ENCODE results near the gene MAN1A2.

MAN1A2 gene

DNA sequence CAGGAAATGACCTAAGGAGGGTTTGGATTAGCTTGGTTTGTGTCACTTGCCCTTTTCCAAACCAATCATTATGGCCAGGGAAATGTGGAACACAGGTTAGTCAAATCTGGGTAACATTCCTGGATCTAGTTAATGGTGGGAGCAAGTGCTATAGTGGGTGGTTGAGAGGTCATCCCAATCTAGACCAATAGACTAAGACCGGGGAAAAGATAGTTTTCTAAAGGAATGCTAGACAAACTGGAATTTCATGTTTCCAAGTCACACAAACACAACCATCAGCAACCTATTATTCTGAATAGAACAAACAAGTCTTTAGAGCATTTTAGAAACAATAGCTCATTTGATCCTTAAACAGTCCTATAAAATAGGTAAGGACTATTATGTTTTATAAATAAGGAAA, 4.3 kb upstream of the MAN1A2 start:
- no peak for DNase-seq (ENCODE audit: low read depth)

DNA sequence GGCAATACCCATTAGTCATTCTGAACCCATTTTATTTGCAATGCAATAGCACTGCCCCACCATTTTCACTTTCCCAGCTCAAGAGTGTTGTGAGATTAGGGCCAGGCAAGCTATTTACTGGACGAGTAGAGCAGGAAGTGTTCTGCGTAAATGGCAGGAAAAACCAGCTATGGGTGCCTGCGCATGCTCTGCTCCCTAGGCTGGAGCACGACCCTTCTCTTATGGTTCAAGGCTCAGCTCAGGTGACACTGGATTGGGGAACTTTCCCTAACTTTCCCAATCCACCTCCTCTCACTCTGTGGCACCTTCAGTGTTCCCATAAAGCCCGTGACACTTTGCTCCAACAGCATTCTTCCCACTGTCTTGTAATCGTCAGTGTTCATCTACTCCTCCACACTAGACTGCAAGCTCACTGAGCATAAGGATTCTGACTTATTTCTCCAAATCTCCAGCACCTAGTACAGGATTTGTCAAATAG, 3.6 kb upstream of the MAN1A2 start:
- no peak for DNase-seq (ENCODE audit: low read depth)

- no peak for DNase-seq (ENCODE audit: low read depth)
These were observed 3.0 kb upstream of the MAN1A2 start for GRCh38 chr1:117364240-117364639.

GRCh38 chr1:117365350-117366176, 1.7 kb upstream of the MAN1A2 start:
- DNase-seq (ENCODE audit: low read depth): no peak

DNA sequence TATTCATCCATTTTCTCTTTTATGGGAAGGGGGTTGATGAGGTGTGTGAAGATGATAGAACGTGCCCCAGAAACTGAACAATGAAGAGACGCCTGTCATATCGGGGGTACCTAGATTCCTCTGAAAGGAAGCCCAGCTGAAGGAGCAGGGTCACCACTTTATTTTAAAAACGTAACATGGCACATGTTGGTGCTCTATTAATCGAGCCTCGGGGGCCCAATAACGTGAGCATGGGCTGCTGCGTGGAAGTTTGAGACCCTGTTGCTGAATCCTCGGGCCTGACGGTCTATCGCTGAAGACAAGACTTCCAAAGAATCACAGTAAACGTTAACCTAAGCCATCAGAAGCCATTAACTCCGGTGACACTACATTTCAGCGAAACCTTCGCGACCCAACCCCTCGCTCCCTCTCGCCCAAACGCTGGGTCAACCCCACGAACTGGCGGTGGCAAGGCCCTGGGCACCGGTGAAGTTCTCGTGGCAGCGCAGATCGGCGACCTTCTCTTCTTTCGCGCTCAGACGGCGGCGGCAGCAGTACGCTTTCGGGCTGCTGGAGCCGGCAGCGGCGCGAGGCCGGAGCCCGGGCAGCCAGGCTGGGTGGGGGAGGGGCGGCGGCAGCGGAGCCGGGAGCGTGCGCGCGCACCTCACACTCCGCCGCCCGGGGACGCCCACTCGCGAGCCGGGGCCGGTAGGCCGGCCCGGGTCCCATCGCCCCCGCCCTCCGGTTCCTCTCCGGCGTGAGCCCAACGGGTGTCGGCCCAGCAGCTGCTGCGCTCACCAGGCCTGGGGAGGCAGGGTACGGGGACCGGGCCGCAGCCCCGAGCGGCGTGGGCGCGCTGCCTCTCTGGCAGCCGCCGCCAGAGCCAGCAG, 838 bp upstream of the MAN1A2 start:
- DNase-seq (ENCODE audit: low read depth): peak; percentile 80

GRCh38 chr1:117368116-117369108, 1.2 kb downstream of the MAN1A2 start:
- DNase-seq (ENCODE audit: low read depth): no peak

GRCh38 chr1:117370071-117370470, 2.8 kb downstream of the MAN1A2 start:
- no peak for DNase-seq (ENCODE audit: low read depth)

DNA sequence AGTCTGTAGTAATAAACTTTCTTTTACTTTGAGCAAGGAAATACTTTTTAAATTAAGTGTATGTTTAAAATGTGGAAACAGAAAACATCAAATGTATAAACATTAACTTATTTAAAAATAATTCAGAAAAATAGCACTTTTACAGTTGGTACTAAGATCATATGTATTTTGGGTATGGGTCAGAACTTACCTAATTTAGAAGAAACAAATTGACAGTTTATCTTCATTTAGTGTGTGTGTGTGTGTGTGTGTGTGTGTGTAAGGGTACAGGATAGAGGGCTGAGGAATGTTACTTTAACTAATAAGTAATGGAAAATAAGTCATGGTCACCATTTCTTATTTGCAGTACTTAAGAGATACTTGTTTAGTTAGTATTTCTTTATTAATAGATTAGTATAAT, 3.3 kb downstream of the MAN1A2 start:
- no peak for DNase-seq (ENCODE audit: low read depth)

DNA sequence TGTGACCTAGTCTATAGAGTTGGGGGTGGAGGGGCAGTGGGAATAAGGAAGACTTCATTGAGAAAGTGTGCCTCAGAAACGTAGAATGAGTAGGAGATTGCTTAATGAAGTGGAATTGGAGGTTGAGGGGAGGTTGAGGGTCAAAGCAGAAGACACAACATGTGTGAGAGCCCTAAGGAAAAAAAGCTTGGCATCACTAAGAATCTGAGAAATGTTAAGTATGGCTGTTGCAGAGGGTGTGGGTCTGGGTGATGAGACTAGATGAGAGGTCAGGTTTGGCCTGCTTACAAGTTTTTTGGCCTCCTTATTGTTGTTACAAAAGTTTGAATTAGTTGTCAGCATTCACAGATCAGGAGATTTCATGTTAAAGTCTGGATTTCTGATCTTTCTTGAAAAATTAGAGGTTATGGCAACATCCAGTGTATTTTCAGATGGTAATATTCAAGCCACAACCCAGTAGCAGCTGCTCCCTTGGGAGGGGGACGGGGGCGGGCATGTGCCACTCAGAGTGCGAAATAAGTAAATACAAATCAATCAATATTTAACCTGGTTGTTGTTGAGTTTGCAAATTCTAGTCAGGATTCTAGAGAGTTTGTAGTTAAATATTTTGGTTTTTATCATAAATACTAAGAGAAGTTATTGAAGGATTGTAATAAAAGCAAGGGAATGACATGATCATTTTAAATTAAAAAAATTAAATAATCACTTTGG, 4.3 kb downstream of the MAN1A2 start:
- no peak for DNase-seq (ENCODE audit: low read depth)

DNA sequence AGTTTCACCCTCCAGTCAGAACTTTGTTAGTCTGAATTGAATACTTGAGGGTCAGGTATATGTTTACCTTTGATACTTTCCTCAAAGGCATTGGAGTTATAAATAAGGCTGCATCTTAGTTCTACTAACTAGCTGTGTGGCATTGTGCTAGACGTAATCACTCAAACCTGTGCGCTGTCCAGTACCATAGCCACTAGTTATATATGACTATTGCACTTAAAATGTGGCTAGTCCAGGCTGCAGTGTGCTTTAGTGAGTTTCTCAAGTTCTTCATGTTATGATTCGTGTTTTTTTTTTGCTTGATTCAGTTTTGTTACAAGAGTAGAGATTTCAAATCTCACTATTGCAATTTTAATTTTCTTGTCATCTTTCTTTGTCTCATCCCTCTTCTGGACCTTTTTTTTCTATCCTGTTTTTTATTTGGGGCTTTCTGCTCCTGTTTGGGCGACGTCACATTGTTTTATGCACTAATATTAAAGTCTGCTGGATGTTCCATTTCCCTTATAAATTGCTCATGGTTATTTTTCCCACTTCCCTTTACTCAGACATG, 5.7 kb downstream of the MAN1A2 start:
- DNase-seq (ENCODE audit: low read depth): no peak

DNA sequence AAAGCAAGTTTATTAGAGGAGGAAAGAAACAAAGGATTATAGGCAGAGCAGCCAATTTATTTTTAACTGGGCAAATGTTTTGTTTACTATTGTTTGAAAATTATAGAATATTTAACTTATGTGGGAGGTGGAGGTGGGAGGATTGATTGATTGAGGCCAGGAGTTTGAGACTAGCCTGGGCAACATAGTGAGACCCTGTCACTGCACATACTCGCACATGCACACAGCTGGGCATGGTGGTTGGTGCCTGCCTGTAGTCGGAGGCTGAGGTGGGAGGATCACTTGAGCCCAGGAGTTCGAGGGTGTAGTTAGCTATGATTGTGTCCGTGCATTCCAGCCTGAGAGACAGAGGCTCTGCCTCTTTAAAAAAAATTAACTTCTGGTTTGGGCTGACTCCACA, 6.7 kb downstream of the MAN1A2 start:
- no peak for DNase-seq (ENCODE audit: low read depth)

- no peak for DNase-seq (ENCODE audit: low read depth)
These were observed 8.1 kb downstream of the MAN1A2 start for GRCh38 chr1:117375327-117375726.

GRCh38 chr1:117387060-117387633, 19.9 kb downstream of the MAN1A2 start:
- DNase-seq (ENCODE audit: low read depth): no peak

GRCh38 chr1:117388328-117388727, 21.1 kb downstream of the MAN1A2 start:
- DNase-seq (ENCODE audit: low read depth): no peak

- no peak for DNase-seq (ENCODE audit: low read depth)
These were observed 22.0 kb downstream of the MAN1A2 start for GRCh38 chr1:117389284-117389683.

DNA sequence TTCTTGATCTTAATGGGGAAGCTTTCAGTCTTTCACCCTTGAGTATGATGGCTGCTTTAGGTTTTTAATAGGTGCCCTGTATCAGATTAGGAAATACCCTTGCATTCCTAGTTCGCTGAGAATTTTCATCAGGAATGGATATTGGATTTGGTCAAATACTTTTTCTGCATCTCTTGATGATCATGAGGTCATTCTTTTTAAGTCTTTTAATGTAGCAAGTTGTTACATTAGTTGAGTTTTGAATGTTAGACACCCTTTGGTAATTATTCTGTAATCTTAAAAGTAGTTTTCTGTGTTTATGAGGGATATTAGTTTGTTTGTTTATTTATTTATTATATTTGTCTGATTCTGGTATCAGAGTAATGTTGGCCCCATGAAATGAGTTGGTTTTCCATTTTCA, 22.5 kb downstream of the MAN1A2 start:
- no peak for DNase-seq (ENCODE audit: low read depth)

DNA sequence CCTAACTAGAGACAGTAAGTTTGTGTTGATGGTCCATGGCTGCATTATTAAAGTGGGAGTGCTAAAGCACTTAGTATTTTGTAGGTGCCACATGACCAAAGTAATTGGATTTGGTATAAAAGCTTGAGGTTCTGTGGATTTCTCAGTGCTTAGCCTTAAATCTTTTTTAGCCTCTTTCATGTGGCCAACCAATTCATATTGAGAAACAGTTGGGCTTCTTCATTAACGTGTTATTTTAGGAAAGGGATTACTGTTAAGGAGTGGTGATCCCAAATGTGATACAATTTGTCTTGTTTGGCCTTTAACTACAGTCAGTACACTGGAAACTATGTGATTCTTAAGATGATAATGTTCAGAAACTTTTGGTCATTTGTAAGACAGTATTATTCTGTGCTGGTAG, 25.5 kb downstream of the MAN1A2 start:
- DNase-seq (ENCODE audit: low read depth): no peak

DNA sequence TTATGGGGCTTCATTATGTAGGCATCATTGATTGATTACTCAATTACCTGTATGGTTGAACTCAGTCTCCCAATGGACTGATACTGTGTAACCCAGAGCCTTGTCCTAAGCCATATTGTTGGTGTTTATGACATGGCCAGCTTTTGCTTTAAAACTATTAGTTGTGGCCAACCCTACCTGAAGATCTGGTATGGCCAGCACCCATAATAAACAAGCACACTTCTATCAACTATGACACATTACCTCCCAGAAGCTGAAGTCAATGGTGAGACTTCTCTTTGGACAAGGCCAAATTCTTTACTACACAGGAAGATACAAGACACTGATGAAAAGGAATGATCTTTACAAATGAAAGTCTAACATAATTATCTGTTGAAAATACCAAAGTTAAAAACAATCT, 28.8 kb downstream of the MAN1A2 start:
- DNase-seq (ENCODE audit: low read depth): no peak

GRCh38 chr1:117396636-117397035, 29.4 kb downstream of the MAN1A2 start:
- no peak for DNase-seq (ENCODE audit: low read depth)

- DNase-seq (ENCODE audit: low read depth): no peak
These were observed 31.7 kb downstream of the MAN1A2 start for GRCh38 chr1:117398957-117399356.

DNA sequence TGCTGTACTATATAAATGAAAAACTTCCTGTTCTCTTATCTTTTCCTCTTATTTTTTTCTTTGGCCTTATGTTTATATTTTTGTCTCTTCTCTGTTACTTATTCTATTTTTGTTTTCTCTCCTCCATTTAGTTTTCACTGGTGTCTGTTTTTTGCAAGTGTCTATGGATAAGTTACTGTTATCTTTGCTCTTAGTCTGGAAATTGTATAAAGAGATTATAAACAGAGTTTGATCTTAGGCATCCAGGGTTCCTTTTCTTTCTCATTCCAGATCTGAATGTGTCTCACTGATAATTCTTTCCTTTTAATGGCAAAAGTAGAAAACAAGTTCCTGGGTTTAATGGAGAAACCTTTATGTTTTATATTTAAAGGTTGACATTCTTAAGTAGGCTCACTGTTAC, 34.5 kb downstream of the MAN1A2 start:
- no peak for DNase-seq (ENCODE audit: low read depth)

All from activated T-cell treated with anti-CD3 and anti-CD28 coated beads for 48 hours (primary cell).